GM19395 (cell line): ENCODE measurements around the gene RHOD.
A peak's percentile ranks its signal among the peaks of the same experiment; 100 is the strongest.

Experiments
- ATAC-seq: cut with Tn5 transposase; IDR thresholded peaks from one replicate; pipeline ENCODE4 v1.9.1; 2021; ENCODE audit warnings: mild to moderate bottlenecking, moderate library complexity; ENCODE audit not compliant: unreplicated experiment

RHOD gene

DNA sequence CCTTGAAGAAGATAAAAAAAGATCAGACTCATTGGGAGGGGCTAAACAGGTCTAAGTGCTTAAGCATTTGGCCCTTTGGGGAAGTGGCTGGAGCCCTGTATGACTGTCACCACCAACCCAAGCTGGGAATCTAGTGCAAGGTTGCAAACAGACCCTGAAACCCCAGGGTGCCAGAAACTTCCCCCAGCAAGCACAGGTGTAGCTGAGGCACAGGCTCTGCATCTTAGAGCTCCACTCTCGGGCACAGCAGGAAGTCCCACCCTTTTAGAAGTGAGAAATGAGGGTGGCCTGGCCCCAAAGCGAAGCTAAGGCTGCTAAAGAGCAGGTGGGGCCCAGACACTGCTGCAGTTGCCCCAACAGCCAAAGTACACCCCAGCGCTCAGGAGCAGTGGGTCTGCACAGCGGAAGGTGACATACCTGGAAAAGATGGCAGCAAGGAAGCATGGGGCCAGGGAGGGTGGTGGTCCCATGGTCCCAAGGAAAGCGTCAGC lies 56.6 kb downstream of the RHOD start:
- ATAC-seq: peak; percentile 83

DNA sequence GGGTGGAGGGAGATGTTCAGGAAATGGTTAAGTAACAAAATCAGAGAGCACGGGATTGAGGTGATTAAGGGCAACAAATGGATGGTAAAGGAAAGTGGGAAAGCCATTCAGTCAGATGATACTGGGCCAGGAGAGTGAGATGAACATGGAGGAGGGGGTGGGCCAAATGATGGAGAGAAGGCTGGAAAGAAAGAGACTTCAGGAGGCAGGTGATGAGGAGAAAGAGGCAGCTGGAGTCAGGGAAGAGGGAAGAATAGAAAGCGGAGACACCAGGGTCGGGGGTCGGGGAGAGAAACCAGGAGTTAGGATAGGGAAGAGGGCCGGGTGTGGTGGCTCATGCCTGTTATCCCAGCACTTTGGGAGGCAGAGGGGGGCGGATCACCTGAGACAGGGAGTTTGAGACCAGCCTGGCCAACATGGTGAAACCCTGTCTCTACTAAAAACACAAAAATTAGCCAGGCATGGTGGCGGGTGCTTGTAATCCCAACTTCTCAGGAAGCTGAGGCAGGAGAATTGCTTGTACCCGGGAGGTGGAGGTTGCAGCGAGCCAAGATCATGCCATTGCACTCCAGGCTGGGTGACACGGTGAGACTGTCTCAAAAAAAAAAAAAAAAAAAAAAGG lies 57.7 kb downstream of the RHOD start:
- ATAC-seq: no peak

DNA sequence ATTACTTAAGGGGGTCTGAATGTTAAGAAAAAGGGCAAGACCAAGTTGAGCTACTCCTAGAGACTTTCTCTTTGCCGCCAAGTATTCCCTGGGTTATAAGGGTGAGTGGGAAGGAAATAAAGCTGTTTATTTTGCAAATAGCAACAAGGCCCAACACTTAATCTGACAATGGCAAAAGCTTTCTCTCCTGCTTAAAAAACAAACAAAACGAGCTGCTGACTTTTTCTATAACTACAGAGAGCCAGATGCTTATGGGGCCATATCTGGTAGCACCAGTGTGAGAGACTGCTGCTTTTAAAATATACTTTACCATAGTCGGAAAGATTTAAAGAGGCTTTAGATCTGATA lies 60.1 kb downstream of the RHOD start:
- ATAC-seq: no peak

DNA sequence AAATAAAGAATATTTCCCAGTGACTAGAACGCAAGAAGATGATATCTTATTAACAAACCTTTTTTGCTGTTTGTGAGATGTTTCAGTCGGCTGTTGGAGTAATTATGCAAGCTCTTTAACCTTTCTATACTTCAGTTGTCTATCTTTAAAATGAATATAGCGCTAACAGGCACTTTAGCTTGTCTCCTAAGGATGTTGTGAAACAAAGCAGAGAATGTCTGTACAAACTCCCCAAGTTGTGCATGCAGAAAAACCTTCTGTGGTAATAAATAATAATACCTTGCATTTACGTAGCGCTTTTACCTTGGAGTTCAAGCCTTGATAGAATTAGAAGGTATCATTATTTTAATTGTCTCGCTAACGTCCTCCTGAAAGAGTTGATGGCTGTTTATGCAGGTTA lies 60.5 kb downstream of the RHOD start:
- ATAC-seq: no peak

DNA sequence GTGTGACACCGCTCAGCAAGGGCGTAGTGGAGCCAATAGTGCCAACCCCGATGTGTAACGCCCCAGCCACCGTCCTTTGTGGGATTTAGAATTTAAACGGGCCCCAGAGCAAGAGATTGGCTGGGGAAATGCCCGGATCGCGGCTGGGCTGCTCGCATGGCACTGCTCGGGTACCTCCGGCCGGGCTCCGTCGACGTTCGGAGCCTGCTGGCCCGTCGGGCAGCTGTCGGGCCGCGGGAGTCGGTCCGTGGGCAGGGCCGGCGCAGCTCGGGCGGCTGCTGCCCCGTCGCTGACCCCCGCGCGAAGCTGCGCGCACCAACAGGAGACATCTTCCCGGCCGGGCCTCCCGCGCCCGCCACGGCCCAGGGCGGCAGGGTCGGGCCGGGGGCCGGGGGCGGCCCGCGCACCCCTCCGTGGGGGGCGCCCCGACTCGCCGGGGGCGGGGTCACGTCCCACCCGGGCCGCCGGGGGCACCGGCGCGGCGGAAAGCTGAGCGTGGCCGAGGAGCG lies 61.1 kb downstream of the RHOD start:
- ATAC-seq: no peak

DNA sequence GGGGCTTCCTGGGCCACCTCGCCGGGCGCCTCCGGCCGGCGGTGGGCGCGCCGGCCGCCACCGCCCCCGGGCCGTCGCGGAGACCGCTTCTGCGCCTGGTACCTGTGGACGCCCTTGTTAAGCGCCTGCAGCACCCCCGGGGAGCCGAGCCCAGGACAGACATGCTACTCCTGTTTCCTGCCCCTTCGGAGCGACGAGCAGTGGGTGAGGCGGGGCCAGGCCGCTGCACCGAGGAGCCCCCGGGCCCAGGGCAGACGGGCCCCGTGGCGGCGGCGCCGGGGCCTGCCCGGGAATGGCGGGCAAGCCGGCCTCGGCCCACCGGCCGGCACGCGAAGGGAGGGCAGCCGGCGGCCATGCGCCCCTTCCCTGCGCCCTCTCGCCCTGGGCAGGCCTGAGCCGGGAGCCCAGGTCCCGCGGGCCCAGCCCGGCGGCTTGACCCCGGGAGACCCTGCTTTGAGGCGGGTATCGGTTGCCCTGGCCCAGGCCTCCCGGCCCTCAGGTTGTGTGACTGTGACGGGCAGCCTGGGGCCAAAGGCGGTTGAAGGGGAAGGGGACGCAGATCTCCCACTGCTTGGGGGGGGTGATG lies 61.6 kb downstream of the RHOD start:
- ATAC-seq: no peak

DNA sequence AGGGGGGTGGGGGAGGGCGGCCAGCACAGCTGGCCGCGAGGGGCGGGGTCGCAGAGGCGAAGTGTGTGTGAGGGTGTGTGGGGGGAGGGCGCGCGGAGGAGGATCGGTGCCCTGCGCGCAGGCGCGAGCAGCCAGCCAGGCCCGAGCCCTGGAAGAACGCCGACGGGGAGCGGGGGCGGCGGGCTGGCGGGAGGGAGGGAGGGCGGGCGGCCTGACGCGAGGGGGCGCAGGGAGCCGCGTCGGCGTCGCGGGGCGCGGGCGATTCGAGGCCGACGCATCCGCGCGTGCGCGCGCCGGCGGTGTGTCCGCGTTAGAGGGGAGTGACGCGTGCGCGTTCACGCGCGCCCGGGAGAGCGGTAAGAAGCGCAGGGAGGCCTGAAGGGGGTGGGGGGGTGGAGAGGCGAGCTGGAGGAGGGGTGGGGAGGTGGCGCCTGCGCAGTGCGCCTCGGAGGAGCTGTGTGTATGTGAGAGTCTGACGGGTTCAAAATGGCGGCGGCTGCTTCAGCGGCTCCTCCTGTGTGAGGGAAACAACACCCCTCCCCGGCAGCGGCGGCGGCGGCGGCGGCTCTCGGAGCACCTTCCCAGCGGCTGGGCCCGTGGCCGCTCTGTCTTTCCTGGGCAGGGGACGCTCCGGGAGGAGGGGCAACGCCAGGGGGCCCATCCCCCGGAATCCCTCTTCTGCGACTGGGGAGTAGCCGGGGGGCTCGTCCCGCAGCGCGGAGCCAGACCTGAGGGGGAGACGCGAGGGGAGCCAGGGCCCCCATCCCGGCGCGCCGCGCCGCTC lies 62.3 kb downstream of the RHOD start, which contains the start of gene KDM2A:
Gene KDM2A (plus strand): TSS at position 463 of the 784 bp plus-strand sequence. CDS start 2,054 bp downstream, outside the sequence.
- ATAC-seq: peak; percentile 68

DNA sequence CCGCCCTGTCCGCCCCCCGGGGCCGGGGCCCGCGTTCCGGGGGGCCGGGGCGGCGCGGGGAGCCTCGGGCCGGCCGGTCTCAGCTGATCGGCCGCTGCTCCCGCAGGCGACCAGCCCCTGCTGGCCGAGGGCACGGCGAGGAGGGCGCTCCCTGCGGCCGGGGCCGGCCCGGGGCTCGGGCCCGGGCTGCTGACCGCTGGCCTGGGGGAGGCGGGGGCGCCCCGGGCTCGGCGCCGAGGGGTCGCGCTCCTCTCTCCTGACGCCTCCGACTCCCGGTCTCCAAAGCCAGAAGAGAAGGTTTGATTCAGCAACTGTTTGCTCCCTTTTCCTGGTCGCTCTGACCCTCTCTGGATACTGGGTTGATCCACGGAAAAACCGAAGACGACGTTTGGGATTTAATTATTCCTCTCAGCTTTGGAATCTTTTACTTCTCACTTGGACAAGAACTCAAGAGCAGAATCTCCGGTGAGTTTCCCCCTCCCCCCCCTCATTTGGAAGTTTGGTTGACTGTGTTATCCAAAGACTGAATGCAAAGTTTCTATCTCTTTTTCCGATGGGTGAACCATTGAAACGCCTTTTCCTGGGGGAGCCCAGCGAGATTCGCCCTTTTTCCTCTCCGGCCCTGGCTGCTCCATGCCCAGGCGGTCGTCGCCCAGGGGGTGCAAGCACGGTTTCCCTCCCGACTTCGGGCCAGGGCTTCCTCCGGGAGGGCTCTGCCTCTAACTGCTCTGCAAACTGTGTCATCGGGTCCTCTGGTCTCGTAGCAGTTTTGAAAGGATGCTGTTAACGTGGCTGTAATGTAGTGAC lies 63.1 kb downstream of the RHOD start:
- peak; percentile 23 for ATAC-seq

DNA sequence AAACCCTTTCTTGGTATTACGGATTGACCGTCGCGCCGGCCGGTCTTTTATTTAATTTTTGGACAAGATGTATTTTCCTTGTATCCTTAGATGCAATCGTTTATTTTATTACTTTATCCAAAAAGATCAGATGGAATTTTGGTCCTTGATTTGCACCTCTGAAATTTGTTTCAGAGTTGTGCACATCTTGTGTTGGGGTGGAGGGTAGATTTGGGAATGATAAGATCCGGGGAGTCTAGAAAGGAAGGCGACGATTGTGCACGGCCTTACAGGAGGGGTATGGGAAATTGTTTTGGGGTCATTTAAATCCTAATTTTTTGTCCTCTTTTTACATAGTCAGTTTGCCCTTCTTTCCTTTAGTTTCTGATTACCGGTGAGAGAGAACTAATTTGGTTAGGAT lies 63.8 kb downstream of the RHOD start:
- ATAC-seq: no peak

DNA sequence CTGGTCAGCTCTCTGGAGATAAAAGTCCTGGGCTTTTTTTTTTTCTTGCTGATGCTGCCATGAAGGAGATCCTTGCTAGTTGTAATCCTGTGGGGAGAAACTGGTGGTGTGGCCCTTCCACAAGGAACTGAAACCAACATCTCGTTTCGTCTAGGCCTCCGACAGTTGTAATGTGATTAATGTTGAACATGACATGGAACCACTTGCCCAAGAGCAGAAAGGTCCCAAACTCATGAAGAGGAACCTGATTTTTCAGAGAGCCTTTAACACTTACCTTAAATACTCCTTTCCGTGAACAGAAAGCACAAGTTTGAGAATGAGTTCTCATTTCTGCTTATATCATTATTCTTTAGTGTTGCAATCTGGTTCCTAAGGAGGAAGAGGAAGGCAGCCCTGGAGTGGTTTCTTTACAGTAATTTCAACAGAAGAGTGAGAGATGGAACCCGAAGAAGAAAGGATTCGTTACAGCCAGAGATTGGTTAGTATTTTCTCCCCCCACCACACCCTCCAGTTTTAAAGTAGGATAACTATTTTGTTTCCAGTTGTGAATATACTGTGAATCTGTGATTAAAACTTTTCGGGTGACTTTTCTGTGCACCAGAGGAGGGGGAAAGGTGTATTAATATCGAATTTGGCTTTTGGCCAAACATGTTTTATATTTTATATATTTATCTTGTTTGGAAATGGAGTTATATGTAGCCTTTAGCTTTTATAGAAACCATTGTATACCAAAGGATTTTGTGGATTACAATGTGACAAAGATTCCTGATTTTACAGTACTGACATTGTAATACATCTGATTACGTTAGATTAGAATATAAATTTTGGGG lies 64.4 kb downstream of the RHOD start:
- no peak for ATAC-seq
